Measurements from ENCODE around the gene SLC30A10.

GRCh38 chr1:219882755-219883154, 45.6 kb downstream of the SLC30A10 start:
- TF ChIP-seq CTCF (conservative IDR thresholded peaks at IDR 0.05 in 1 of 2, IDR thresholded peaks at IDR 0.05 in 1 of 2; ENCODE audit: extremely low read depth in 1 of 2, insufficient read depth in 1 of 2, low read depth in 1 of 2, low read length in 2 of 2) = no peak
- TF ChIP-seq EZH2 (IDR thresholded peaks at IDR 0.05; ENCODE audit: borderline replicate concordance, low read length) = no peak
